ENCODE data around the gene CP. TPM values are rescaled to one million over a fixed set of nuclear protein-coding genes. Genes with fewer than 3 reads are reported as not detected.

Gene CP
- total and polyA plus RNA-seq, 9 of the 15 experiments (the other 6 are each of a cell fraction or from before 2014, with no cell fraction given), result 0.30 to 0.75 TPM; not detected in 7

- DNase-seq (ENCODE audit: extremely low read depth in 1 of 4, low spot score in 3 of 4) (peak in 2 of 4 experiments; percentile 13 to 22), FAIRE-seq (no peak), ATAC-seq (peak; percentile 61)
- H3K9me3 ChIP-seq (replicated peaks; ENCODE audit: control insufficient read depth, insufficient read depth, low read depth, low read length), result no peaks in the 10 kb centered on the region
- intact Hi-C loops (cut with micrococcal nuclease), result no loop called here
- H4K20me1 ChIP-seq (replicated peaks; ENCODE audit: control insufficient read depth, insufficient read depth, low read length), result no peaks in the 10 kb centered on the region
- peak overlapping the region; percentile 82 for H2AFZ ChIP-seq (ENCODE audit: low read depth, low read length)
- BruUV-seq (replicated peaks), result no TSS peak
- peaks cover 0 to 2% of the 10 kb centered on the region in 2 experiments; a peak in 1 of 5 replicates for H3K4me1 ChIP-seq (replicated peaks in 1 of 2; ENCODE audit: control insufficient read depth in 2 of 2, insufficient read depth in 2 of 2, low read length in 2 of 2)
- H3K36me3 ChIP-seq (ENCODE audit: control insufficient read depth, insufficient read depth, low read length), result no peaks in the 10 kb centered on the region
- 0 out of 4 replicates have a peak overlapping the region, but pooled peaks of 1 of the 2 experiments have one; percentile 25 for H3K9ac ChIP-seq (ENCODE audit: insufficient read depth in 1 of 2, low read depth in 2 of 2, low read length in 2 of 2)
- ChIA-PET CTCF (ENCODE audit: low intra/inter-chr PET ratio) (no interaction called here), POLR2A (interaction anchor here (0.6 to 1.3 kb wide), 2 partner anchors 10 to 37 kb away, joined by 3 to 4 read pairs; no protein-coding TSS in a partner anchor)
- under 1% methylated on average over 9 of the region's 9 CpGs for WGBS (ENCODE audit: insufficient coverage, low coverage, missing lambda C conversion rate)
- H3K4me3 ChIP-seq, result no peak overlapping the region
- H3K79me2 ChIP-seq (ENCODE audit: control insufficient read depth, insufficient read depth, low read length), result no peaks in the 10 kb centered on the region
- in situ Hi-C loops (cut with MboI), result no loop called here
- no peaks in the 10 kb centered on the region for H3K27me3 ChIP-seq (ENCODE audit: control insufficient read depth in 2 of 2, insufficient read depth in 2 of 2, low read length in 2 of 2)
- H3K4me2 ChIP-seq (ENCODE audit: insufficient read depth, low read length), result peak overlapping the region; percentile 62
- H3K9me1 ChIP-seq (ENCODE audit: control insufficient read depth, insufficient read depth, low read length), result no peaks in the 10 kb centered on the region
- peak overlapping the region; percentile 65; the same call in 2 of the 3 replicates for H3K27ac ChIP-seq (ENCODE audit: extremely low read depth, low read depth, low read length)
- TF ChIP-seq, protein P1, sequence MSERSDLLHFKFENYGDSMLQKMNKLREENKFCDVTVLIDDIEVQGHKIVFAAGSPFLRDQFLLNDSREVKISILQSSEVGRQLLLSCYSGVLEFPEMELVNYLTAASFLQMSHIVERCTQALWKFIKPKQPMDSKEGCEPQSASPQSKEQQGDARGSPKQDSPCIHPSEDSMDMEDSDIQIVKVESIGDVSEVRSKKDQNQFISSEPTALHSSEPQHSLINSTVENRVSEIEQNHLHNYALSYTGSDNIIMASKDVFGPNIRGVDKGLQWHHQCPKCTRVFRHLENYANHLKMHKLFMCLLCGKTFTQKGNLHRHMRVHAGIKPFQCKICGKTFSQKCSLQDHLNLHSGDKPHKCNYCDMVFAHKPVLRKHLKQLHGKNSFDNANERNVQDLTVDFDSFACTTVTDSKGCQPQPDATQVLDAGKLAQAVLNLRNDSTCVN (CRISPR knock-in tag; IDR thresholded peaks at IDR 0.05), result no peak
- TF ChIP-seq FOXM1 (IDR thresholded peaks at IDR 0.05; ENCODE audit: low read depth), result no peak
- TF ChIP-seq FOXM1 (CRISPR knock-in tag; IDR thresholded peaks at IDR 0.05; ENCODE audit: low read depth), result no peak
- peak; percentile 76 for TF ChIP-seq HMBOX1 (IDR thresholded peaks at IDR 0.05)
- peak; percentile 64; the same call in 1 of the 2 replicates for TF ChIP-seq ZBTB17 (CRISPR knock-in tag; IDR thresholded peaks at IDR 0.05)
- TF ChIP-seq MYBL2 (IDR thresholded peaks at IDR 0.05; ENCODE audit: low read depth), result no peak
- TF ChIP-seq MYBL2 (CRISPR knock-in tag; IDR thresholded peaks at IDR 0.05; ENCODE audit: borderline replicate concordance), result no peak
- no peak for TF ChIP-seq CREB3L1 (IDR thresholded peaks at IDR 0.05; ENCODE audit: borderline replicate concordance, low read depth)
- peak; percentile 74 for TF ChIP-seq ZNF316 (IDR thresholded peaks at IDR 0.05)
- TF ChIP-seq C11orf30 (IDR thresholded peaks at IDR 0.05; ENCODE audit: low read depth), result peak; percentile 65
- TF ChIP-seq ZNF174 (CRISPR knock-in tag; IDR thresholded peaks at IDR 0.05), result no peak
- TF ChIP-seq ZNF75A (CRISPR knock-in tag; IDR thresholded peaks at IDR 0.05), result no peak
- no peak for TF ChIP-seq BRD4 (IDR thresholded peaks at IDR 0.05)
- no peak for TF ChIP-seq ZNF512 (tag; IDR thresholded peaks at IDR 0.05)
- no peak for TF ChIP-seq KLF10 (CRISPR knock-in tag; IDR thresholded peaks at IDR 0.05)
- no peak for TF ChIP-seq ZNF3 (CRISPR knock-in tag; IDR thresholded peaks at IDR 0.05)
These were observed 3.3 kb upstream of the CP start for GRCh38 chr3:149224736-149225594.
